ENCODE measurements around the gene RIMBP2.

DNA sequence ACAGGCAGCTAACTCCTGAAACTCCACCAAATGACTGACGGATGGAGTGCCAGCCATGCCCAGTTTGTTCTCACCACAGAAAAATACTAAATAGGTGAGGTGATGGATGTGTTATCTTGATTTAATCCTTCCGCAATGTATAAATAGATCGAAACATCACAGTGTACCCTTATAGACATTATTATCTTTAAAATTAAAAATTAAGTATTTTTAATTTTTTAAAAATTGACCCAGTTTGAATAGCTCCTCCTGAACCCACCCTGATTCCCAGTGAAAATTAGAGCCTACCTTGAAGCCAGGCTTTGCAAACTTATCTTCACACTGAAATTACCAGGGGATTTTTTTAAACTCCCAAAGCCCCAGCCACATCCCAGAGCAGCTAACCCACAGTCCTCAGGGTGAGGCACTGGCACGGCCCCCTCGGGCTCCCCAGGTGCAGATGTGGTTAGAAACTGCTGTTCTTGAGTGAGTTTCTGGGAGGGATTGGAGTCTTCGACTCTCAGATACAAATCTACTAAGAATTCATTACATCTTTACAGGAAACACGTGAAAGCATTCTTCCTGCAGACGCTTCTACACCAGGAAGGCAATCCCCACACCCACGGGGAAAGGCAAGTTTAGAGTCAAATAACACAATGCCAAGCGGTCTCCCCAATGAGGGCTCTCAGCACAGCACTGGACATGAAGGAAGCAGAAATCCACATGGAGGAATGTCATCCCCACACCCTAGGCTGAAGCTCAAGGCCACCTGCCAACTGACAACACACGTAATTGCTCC, 126.4 kb downstream of the RIMBP2 start:
- TF ChIP-seq, protein P1, sequence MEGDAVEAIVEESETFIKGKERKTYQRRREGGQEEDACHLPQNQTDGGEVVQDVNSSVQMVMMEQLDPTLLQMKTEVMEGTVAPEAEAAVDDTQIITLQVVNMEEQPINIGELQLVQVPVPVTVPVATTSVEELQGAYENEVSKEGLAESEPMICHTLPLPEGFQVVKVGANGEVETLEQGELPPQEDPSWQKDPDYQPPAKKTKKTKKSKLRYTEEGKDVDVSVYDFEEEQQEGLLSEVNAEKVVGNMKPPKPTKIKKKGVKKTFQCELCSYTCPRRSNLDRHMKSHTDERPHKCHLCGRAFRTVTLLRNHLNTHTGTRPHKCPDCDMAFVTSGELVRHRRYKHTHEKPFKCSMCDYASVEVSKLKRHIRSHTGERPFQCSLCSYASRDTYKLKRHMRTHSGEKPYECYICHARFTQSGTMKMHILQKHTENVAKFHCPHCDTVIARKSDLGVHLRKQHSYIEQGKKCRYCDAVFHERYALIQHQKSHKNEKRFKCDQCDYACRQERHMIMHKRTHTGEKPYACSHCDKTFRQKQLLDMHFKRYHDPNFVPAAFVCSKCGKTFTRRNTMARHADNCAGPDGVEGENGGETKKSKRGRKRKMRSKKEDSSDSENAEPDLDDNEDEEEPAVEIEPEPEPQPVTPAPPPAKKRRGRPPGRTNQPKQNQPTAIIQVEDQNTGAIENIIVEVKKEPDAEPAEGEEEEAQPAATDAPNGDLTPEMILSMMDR (IDR thresholded peaks at IDR 0.05) = no peak
- no peak for TF ChIP-seq POLR2A (IDR thresholded peaks at IDR 0.05)
